Panc1 (cell line): ENCODE measurements around the gene DAB1. TPM values are rescaled to one million over a fixed set of nuclear protein-coding genes. Genes with fewer than 3 reads are reported as not detected.

Experiments
- ATAC-seq: fragments of 200-7000 bp; cut with Tn5 transposase; 2 replicates; pipeline ENCODE4 v1.9.1; 2020; ENCODE audit warnings: mild to moderate bottlenecking, moderate library complexity
- BruUV-seq: library from RNA; stranded (reverse); fragments of 400-500 nt; replicated peaks from 2 replicates; lab custom pipeline; 2021; lab: Mats Ljungman, UMichigan
- CTCF ChIA-PET: fragments of 300-600 bp; sonication (Branson Sonifier 250); formaldehyde crosslinking; loops from one replicate; lab custom pipeline; 2022; ENCODE audit warnings: antibody characterized with exemption; lab: Charles Lee
- POLR2A ChIA-PET: fragments of 300-600 bp; sonication (Branson Sonifier 250); formaldehyde crosslinking; loops from one replicate; lab custom pipeline; 2022; ENCODE audit warnings: antibody characterized with exemption; lab: Charles Lee
- DNase-seq: peaks from one replicate; pipeline ENCODE4 v3.0.0-alpha.2; 2010; ENCODE audit warnings: low read depth, low spot score
- H3K27ac ChIP-seq: 2 replicates; pipeline ENCODE4 v1.5.1; 2011; ENCODE audit warnings: mild to moderate bottlenecking, low read length, inconsistent platforms
- H3K27me3 ChIP-seq: fragments of 200-500 bp; sonication (Bioruptor generic); 2 replicates; pipeline ENCODE4 v1.6.0; 2014; ENCODE audit warnings: low read length, inconsistent platforms; ENCODE audit not compliant: control insufficient read depth, insufficient read depth
- H3K36me3 ChIP-seq: fragments of 200-500 bp; sonication (Bioruptor generic); 2 replicates; pipeline ENCODE4 v1.5.1; 2014; ENCODE audit warnings: inconsistent platforms, mild to moderate bottlenecking, low read length, moderate library complexity; ENCODE audit not compliant: control insufficient read depth, insufficient read depth
- H3K4me1 ChIP-seq: 2 replicates; pipeline ENCODE4 v1.5.1; 2011; ENCODE audit warnings: inconsistent platforms, mild to moderate bottlenecking, low read length, moderate library complexity; ENCODE audit not compliant: control insufficient read depth, insufficient read depth
- H3K4me3 ChIP-seq, 2 experiments: 2 replicates each; pipeline ENCODE4 v1.5.1; 2011 to 2012; ENCODE audit warnings: low read depth in 2 of 2, low read length in 2 of 2, mild to moderate bottlenecking in 2 of 2, inconsistent platforms in 1 of 2, moderate library complexity in 1 of 2
- H3K9me3 ChIP-seq: fragments of 200-500 bp; sonication (Bioruptor generic); 2 replicates; pipeline ENCODE4 v1.5.1; 2014; ENCODE audit warnings: low read depth, mild to moderate bottlenecking, inconsistent platforms, low read length, moderate library complexity; ENCODE audit not compliant: control insufficient read depth, insufficient read depth
- CTCF ChIP-seq: fragments of 450-650 bp; IDR thresholded peaks from 2 replicates; pipeline ENCODE4 v1.5.1; 2017; ENCODE audit warnings: mild to moderate bottlenecking
- POLR2AphosphoS5 ChIP-seq: IDR thresholded peaks from 2 replicates; pipeline ENCODE4 v1.6.1; 2012; ENCODE audit warnings: mild to moderate bottlenecking, low read depth, low read length, moderate library complexity
- REST ChIP-seq, 2 experiments: IDR thresholded peaks; 2 replicates each; pipeline ENCODE4 v1.6.1; 2011 to 2012; ENCODE audit warnings: low read depth in 2 of 2, control low read depth in 1 of 2, low read length in 1 of 2, mild to moderate bottlenecking in 1 of 2, moderate library complexity in 1 of 2; ENCODE audit not compliant: insufficient read depth in 1 of 2
- SIN3A ChIP-seq: IDR thresholded peaks from 2 replicates; pipeline ENCODE4 v1.6.1; 2012; ENCODE audit warnings: low read depth, mild to moderate bottlenecking, low read length, moderate library complexity, borderline replicate concordance; ENCODE audit not compliant: insufficient read depth
- TCF7L2 ChIP-seq: IDR thresholded peaks from 2 replicates; pipeline ENCODE4 v1.6.1; 2011; ENCODE audit warnings: mild to moderate bottlenecking, low read depth, low read length, inconsistent platforms
- in situ Hi-C: cut with HindIII; loops from 2 replicates; pipeline ENCODE4 v1.10.0; 2016; ENCODE audit warnings: low sequenced_read_pairs, low pct_unique_long_range_greater_than_20kb
- intact Hi-C: fragments of 100-400 bp; cut with micrococcal nuclease; formaldehyde crosslinking; loops from one replicate; pipeline ENCODE4 v1.10.0; 2022; ENCODE audit not compliant: unreplicated experiment
- total RNA-seq: library from RNA; stranded (reverse); gene quantifications from one replicate; pipeline ENCODE4 v1.2.1, GENCODE V29; 2021; ENCODE audit not compliant: unreplicated experiment

The DAB1 gene
- total RNA-seq, 1 experiment from 2014 or later, result 0.05 TPM

GRCh38 chr1:57115030-57115614 lies 308.7 kb downstream of the DAB1 start:
- POLR2A ChIA-PET, result no interaction called here
- BruUV-seq, result no TSS peak
- DNase-seq (no peak), ATAC-seq (no peak)
- Histone ChIP-seq H3K36me3 (no peaks in the 10 kb centered on the region), H3K27ac (no peak overlapping the region), H3K9me3 (no peaks in the 10 kb centered on the region), H3K4me1 (no peaks in the 10 kb centered on the region), H3K27me3 (no peaks in the 10 kb centered on the region), H3K4me3 (no peak overlapping the region)
- intact Hi-C loops, result no loop called here
- in situ Hi-C loops, result no loop called here
- CTCF ChIA-PET, result no interaction called here
- no peak for TF ChIP-seq SIN3A
- TF ChIP-seq POLR2AphosphoS5, result no peak
- TF ChIP-seq TCF7L2, result no peak

GRCh38 chr1:57112148-57112547 lies 311.7 kb downstream of the DAB1 start:
- in situ Hi-C loops, result no loop called here
- POLR2A ChIA-PET, result no interaction called here

More at GRCh38 chr1:57112148-57112547, 311.7 kb downstream of the DAB1 start:
- TF ChIP-seq POLR2AphosphoS5, result no peak
- TF ChIP-seq REST (IDR thresholded peaks at IDR 0.05; ENCODE audit: insufficient read depth in 1 of 2, low read depth in 2 of 2, low read length in 1 of 2), result no peak
- no peak for TF ChIP-seq CTCF
- CTCF ChIA-PET, result no interaction called here
- no peak overlapping the region for H3K27ac ChIP-seq
- no peaks in the 10 kb centered on the region for H3K36me3 ChIP-seq
- no peaks in the 10 kb centered on the region for H3K9me3 ChIP-seq
- H3K4me3 ChIP-seq, result no peak overlapping the region
- H3K27me3 ChIP-seq, result no peaks in the 10 kb centered on the region; the same call in 1 of the 2 replicates
- H3K4me1 ChIP-seq, result no peaks in the 10 kb centered on the region
- no TSS peak for BruUV-seq
- intact Hi-C loops, result no loop called here
- DNase-seq (no peak), ATAC-seq (no peak)
